Kasumi-1 (cell line): ENCODE data around the gene PROZ.
"Not testable (repeated sequence)": the region's sequence is repeated elsewhere in the genome, so short reads cannot be mapped to it uniquely, and the experiment has no call there.

Experiments used
- DNase-seq, 2 experiments: peaks; one replicate each; lab custom pipeline; 2025; lab: John Stamatoyannopoulos, UW

The PROZ gene

GRCh38 chr13:113155201-113155600 lies 3.2 kb upstream of the PROZ start:
- no peak for DNase-seq

- no peak for DNase-seq
These were observed 2.3 kb upstream of the PROZ start for GRCh38 chr13:113155982-113156655.

- DNase-seq = no peak
These were observed 1.1 kb upstream of the PROZ start for GRCh38 chr13:113157206-113157928.

DNA sequence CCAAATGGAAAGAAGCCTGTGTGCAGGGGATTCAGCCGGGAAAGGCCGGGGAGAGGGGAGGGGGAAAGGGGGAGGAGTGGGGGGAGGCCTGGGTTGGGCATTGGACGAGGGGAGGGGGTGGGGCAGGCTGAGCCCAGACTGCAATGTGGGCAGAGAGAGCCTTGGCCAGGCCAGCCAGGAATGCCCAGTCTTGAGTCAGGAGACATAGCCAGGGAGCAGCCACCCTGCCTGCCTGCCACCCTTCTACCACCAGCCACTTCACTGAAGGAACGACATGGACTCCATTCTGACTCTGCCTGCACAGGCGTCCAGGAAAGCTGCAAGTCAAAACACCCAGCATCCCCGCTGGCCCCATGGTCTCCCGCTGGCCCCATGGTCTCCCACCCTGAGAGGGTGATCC lies 498 bp downstream of the PROZ start:
- DNase-seq = no peak

- no peak for DNase-seq
These were observed 1.3 kb downstream of the PROZ start for GRCh38 chr13:113159701-113160100.

DNA sequence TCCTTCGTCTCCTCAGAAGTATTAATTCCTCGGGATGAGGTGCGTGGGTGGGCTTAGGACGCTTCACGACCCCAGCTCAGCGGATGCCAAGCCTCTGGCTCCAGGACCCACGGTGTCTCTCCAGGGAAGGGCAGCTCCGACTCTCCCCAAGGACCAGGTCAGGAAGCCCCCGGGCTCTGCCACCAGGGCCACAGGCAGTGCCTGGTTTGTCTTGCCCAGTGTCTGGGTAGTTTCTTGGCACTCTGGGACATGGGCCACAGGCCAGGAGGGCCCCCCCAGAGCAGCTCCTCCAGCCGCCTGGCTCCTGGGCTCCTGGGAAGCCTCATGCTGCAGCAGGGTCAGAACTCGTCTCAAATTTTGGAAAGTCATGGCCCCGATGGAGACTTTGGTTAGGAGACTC lies 2.5 kb downstream of the PROZ start:
- DNase-seq = no peak

DNA sequence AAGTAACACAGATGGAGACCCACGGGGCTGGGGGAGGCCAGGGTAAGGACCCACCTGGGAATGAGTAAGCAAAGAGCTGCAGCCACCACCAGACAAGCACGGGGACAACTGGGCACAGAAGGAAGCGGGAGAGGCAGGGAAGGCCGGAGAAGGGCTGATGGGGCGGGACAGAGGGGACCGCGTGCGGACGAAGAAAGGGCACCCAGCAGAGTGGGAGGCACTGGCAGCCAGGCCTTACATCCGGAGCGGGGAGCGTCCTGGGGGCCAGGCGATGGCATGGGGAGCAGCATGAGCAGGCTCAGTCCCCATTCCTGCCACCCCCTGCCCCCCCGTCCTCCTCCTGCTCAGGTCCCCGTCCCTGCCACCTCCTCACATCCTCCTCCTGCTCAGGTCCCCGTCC lies 3.0 kb downstream of the PROZ start:
- no peak for DNase-seq

DNA sequence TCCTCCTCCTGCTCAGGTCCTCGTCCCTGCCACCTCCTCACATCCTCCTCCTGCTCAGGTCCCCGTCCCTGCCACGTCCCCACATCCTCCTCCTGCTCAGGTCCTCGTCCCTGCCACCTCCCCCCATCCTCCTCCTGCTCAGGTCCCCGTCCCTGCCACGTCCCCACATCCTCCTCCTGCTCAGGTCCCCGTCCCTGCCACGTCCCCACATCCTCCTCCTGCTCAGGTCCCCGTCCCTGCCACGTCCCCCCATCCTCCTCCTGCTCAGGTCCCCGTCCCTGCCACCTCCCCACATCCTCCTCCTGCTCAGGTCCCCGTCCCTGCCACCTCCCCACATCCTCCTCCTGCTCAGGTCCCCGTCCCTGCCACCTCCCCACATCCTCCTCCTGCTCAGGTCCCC lies 3.5 kb downstream of the PROZ start:
- not testable (repeated sequence) for DNase-seq

DNA sequence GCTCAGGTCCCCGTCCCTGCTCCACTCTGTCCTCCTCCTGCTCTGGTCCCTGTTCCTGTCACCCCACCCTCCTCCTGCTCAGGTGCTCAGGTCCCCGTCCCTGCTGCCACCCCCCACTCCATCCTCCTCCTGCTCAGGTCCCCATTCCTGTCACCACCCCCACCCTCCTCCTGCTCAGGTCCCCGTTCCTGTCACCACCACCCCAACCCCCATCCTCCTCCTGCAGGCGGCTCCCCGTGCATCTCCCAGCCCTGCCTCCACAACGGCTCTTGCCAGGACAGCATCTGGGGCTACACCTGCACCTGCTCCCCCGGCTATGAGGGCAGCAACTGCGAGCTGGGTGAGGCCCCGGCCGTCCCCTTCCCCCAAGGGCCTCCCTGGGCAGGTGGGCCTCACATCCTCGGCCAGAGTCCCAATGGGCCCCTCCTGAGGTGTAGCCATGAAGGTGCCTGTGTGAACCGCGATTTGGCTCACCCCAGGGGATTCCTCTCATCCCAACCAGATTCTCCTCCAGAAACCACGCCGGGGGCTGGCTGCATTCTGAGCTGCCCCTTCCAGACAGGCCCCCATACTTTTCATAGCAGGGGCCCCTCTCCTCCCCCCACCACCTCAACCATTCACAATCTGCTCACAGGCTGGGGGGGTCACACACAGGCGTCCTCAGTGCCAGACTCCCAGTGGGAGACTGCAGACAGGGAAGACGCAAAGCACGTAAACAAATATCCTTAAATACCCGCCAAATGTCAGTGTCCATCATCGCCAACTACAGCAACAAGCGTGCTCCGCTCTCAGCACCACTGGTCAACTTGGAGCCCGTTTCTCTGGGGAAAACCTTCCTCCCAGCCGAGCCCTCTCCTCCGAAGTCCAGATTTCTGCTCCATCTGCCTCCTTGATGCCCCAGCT lies 4.6 kb downstream of the PROZ start:
- DNase-seq = no peak

DNA sequence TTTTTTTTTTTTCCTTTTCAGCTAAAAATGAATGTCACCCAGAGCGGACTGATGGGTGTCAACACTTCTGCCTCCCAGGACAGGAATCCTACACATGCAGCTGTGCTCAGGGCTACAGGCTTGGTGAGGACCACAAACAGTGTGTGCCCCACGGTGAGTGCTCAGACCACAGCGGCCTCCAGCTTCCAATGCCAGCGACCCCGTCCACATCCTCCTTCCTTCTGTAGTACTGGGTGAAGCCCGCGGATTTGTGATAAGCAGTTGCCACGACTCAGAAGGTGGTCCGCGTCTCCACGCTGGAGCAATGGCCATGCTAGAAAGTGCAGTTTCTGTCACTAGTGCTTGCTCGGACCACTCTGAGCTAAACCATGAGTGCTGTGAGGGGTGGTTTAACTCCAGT lies 6.0 kb downstream of the PROZ start:
- DNase-seq = no peak

DNA sequence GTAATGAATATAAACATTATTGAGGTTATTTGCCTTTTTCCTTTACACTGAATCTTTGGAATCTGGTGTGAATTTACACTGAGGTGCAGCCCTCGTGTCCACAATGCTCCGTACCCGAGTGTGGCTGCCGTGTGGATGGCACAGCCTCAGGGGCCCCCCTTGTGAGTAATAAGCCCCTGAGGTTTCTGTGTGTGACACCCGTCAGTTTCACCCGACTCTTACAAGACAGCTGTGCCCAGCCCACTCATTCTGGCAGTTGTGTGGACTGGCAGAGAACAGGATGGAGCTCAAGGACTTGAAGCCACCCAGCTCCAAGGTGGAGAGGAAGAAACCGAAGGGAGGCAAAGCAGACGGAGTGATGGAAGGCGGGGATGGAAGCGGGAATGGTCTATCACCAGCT lies 7.8 kb downstream of the PROZ start:
- DNase-seq = no peak

- no peak for DNase-seq
These were observed 8.2 kb downstream of the PROZ start for GRCh38 chr13:113166681-113167080.

DNA sequence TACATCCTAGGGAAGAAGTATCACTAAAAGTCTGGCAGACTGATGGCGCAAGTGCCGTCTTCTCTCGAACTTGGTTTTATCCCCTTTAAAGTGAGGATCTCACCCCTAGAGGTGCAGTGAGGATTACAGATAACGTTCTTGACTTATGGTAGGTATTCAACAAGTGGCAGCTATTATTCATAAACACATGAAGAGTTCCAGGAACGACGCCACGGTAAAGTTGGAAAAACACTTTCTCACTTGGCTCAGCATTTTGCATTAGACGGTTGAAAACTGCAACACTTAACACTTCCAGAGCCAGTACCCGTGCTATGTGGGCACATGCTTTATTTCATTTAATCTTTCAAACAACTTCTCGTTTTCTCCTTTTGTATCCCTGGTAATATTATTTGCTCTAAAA lies 8.7 kb downstream of the PROZ start:
- DNase-seq = no peak

- DNase-seq = no peak
These were observed 9.1 kb downstream of the PROZ start for GRCh38 chr13:113167575-113167974.

- DNase-seq = no peak
These were observed 9.8 kb downstream of the PROZ start for GRCh38 chr13:113168211-113168610.

DNA sequence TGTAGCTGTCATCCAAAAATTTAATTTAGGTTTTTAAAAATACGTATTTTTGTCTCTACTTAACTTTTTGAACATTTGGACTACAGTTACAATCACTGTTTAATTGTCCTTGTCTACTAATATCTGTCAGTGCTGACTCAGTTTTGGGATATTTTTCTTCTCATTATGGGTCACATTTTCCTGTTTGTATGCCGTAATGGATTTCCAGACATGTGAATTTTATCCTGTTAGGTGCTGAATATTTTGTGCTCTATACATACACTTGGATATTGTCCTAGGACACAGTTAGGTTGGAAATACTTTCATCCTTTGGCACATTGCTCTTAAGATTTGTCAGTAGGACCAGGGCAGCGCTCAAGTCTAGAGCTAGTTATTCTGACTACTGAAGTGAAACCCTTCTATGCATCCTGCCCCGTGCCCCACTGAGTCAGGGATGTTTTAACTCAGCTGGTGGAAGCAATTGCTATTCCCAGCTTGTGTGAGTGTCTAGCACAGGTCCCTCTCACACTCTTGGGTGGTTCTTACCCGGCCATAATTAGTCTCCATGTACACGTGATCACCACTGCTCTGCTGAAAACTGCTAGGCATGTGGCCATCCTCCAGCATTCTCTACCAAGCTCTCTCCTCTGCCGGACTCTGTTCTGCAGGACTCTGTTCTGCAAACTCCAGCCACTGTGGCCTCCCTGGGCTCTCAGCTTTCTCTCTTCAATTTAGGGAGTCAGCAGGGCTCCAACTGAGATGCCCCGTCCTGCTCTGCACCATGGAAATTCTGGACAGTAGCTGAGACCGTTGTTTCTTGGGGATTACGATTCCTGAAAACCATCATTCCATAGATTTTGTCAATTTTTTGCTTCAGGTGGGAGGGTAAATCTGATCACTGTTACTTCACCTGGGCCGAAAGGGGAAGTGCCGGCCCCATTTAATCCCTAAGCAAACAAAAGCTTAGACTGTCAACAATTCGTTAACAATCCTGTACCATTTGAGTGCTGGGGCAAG lies 11.1 kb downstream of the PROZ start:
- DNase-seq = no peak

DNA sequence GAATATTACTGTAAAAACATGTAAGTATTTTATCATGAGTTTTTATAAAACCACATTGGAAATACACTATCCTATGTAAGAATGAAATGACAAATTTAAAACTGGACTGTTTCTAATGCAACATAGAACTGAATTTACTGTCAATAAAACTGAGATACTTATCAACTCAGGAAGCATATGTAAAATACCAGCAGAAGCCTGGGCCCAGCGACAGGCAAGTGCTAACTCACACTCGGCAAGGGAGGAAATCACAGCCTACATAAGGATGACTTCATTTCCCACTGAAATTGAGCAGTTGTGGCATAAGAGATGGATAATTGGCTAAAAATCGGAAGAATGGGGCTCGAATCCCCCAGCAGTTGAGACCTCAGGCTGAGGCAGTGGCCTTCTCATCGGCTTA lies 12.1 kb downstream of the PROZ start:
- no peak for DNase-seq

- no peak for DNase-seq
These were observed 13.0 kb downstream of the PROZ start for GRCh38 chr13:113171250-113172125.

DNA sequence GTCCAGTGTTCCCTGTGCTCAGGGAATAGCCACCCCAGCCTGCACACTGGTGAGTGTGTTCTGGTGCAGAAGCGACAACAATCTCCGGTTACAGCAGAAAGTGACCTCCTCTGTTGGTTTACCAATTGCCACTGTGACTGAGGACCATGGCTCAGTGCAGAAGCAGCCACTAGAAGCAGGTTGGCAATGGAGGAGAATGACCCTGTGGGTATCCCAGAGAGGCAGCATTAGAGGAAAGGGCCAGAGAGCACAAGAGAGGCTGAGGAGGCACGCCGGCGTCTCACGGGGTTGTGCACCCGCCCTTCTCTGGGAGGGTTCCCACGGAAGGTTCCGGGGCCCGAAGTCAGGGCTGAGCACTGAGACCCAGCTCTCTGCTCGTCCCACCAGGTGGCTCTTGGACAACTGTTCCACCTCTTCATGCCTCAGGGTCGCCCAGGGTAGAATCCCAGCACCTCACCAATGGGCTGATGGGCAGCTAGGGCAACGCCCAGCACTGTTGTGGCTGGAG lies 14.0 kb downstream of the PROZ start:
- DNase-seq = no peak

GRCh38 chr13:113176280-113176679 lies 17.8 kb downstream of the PROZ start:
- DNase-seq = peak in 1 of 2 experiments; percentile 18
